Measurements from ENCODE around the gene RBM3.

The RBM3 gene

DNA sequence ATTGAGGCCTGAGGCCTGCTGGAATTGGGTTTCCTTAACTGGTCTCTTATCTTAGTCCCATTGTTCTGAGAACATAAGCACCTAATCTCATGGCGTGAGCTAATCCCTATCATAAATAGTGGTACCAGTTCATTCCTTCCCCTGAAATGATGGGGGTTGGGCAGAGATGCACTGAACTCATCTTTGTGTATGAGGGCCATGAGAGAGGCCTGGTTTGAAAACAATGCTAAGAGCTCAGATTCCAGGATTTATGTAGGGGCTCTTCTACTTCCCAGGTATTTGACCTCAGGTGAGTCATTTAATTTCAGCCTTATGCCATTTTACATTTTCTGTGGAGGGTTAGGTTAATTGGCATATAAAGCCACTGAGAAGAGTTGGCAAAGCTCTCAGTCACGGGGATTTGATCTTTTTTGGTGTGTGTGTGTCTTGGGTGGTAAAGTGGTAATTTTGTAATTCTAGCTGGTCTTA, 4.4 kb downstream of the RBM3 start:
- no peak for DNase-seq (ENCODE audit: low read depth)

DNA sequence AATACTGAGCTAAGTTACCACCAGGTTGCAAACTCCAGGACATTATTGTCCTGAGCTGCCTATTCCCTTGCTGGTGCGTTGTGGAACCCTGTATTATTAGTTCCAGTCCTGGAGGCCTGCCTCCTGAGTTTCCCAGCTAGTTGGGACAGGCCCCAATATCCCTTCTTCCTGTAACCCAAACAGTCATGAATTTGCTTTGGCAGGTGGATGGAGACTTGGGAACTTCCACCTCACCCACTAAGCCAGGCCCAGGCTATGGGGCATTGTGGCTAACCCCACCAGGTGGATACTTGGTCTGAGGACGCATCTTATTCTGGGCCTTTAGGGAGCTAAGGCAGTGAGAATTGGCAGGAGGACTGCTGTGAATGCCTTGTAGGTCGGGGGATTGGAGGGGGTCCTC, 5.0 kb downstream of the RBM3 start:
- no peak for DNase-seq (ENCODE audit: low read depth)

DNA sequence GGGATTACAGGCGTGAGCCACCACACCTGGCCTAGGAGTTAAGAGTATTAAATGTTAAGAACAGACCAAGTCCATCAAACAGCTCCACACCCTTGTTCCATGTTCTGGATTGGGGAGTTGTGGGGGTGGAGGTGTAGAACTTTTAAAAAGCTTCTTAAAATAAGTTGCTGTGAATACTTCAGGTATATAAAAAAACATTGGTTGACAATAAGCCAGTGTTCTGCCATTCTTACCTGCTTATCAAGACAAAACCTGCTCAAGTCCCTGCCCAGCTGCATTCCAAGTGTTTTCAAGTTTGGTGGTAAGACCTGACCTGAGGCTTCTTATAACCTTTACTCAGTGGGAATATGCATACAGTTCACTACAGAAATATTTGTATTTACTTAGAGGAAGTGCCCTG, 6.4 kb downstream of the RBM3 start:
- DNase-seq (ENCODE audit: low read depth): no peak

DNA sequence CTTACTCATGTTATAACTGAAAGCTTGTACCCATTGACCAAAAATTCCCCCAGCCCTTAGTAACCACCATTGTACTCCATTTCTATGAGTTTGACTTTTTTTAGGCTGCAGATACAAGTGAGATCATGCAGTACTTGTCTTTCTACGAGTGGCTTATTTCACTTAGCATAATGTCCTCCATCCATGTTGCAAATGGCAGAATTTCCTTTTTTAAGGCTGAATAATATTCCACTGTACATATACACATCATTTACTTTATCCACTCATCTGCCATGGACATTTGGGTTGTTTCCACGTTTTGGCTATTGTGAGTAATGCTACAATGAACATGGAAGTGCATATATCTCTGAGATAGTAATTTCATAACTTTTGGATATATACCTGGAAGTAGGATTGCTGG, 10.4 kb downstream of the RBM3 start:
- DNase-seq (ENCODE audit: low read depth): no peak

DNA sequence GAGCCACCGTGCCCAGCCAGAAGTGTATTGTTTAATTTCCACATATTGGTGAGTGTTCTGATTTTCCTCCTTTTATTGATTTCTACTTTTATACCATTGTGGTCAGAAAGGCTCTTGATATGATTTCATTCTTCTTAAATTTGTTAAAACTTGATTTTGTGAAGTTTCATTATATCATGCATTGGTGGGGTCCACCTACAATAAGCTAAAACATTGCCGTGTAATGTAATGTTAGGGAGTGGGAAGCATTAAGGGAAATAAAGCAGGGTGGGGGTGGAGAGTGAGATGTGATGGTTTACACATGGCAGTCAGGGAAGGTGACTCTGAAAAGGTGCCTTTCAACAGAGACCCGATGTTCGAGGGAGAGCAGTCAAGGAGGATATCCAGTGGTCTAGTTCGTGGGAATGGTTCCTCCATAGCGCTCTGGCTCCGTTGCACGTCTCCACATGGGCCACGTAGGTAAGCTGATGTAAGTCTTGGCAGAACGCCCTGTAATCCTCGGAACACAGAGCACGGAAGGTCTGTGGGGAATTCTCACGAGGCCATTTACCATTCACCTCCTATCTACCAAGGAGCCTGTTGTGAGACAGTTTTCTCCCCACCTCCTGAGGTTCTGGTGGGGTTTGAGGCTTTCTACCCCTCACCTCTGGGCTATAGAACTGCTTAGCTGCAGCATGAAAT, 15.3 kb downstream of the RBM3 start:
- DNase-seq (ENCODE audit: low read depth): no peak

DNA sequence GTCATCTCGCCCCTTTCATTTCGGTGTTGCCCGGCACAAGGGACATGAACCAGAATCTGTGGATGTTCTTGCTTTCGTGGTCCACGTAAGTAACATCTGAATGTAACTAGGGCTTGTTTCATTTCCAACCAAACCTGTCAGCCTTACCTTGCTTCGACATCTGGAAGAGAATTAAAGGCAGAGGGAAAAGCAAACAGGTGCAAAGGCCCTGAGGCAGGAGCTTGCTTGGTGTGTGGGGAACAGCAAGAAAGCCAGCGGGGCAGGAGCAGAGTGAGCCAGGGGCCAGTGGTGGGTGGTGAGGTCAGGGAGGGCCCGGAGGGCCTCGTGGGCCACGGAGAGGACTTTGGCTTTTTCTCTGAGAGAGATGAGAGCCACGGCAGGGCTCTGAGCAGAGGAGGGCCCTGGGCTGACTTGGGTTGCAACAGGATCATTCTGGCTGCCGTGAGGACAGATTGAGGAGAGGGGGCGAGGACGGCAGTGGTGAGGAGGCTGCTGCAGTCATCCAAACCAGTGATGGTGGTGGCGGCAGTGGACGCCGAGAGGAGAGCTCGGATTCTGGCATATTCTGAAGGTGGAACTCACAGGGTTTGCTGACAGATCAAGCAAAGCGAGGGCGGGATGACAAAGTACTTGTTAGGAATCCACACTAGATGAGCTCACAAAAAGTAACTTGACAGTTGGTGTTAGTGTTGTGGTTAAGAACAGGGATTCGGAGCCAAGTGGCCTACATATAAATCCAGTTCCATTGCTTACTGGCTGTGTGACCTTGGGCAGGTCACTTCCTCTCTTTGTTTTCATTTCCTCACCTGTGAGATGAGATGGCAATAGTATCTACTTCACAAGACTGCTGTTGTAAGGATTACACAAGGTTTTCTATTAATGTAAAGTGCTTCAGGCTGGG, 16.2 kb downstream of the RBM3 start:
- no peak for DNase-seq (ENCODE audit: low read depth)

DNA sequence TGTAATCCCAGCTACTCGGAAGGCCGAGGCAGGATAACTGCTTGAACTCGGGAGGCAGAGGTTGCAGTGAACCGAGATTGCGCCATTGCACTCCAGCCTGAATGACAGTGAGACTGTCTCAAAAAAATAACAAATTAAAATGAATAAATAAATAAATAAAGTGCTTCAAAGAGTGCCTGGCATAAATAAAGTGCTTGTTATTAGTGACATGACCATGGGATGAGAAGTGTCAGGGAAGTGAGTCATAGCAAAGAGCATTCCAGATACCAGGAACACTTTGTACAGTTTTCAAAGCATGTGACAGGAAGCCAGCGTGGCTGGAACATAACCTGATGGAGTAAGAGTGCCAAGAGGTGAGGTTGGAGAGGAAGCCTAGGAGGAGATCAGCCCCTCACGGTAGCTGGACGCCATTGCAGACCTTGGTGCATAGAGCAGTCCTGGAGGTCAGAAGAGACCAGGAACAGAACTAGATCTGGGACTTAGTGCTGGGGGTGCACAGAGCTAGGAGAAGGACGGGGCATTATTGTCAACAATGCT, 17.0 kb downstream of the RBM3 start:
- DNase-seq (ENCODE audit: low read depth): no peak

DNA sequence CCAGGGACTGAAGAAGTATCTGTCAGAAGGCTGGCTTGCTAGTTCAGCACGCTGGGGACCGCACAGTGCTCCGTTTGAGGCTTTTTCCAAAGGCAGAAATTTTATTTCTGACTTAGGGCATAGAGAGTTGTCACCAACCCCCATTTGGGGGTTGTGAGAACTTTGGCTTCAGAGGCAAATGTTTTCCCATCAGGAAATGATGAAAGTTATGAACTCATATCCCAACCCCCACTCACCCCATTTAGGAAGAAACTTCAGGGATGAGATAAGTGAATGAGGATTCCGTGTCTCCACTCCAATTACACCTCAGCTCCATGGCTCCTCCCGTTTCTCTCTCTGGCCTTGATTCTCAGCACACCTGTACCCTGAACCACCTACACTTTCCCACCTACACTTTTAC, 18.7 kb downstream of the RBM3 start:
- DNase-seq (ENCODE audit: low read depth): no peak

DNA sequence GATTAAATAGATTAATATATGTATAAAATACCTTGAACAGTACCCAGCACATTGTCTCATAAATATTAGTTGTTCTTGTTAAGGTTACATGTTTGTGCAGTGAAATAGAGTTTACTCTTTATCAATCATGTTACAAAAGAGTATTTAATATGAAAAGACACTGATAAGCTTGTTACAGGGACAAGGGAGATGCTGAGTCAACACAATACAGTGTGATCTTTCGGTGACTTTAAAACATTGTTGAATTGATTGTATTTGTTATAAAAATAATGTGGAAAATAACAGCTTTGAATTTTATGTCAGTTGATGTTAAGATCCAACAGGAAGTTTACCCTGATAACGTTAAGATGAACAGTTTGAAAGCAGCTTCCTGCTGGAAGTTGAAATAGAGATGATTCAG, 21.6 kb downstream of the RBM3 start:
- no peak for DNase-seq (ENCODE audit: low read depth)

DNA sequence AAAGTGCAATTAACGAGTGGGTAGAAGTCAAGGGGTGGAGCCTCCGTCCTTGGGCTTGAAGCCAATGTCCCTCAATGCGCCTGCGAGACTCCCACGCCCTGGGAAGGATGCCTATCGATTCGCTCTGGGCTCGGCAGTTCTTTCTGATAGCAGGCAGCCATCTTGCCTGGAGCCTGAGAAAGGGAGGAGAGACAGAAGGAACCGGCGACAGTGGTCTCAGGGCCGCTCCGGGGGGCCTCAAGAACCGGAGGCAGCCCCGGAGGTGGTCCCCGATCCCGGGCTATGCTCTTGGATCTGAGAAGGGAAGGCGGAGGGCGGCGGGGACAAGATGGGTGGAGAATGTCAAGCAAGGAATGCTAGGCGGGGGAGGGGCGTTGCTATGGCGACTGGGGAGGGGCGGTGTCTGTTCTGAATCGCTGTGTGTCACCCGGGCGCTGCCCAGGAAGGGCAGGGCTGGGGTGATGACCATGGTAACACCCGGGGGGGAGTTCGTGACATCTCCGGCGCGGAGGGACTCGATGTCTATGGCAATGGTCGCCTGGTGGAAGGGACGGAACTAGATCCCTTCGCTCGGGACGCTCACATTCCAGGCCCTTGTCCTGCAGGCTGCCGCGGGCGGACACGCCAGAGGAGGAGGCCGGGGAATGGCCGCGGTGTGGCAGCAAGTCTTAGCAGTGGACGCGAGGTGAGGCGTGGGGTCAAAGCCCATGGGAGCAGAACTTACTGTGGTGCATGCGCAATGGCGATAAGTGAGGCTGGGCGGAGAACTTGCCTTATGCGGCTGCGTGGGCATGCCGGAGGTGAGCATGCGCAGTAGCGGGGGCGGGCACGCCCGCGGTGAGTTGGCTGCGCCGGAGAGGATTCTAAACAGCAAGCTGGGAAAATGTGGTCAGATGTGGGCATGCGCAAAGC, 23.3 kb downstream of the RBM3 start, which contains the start of gene WDR13:
Gene WDR13 (plus strand): TSS at position 140 of the 912 bp plus-strand sequence. CDS start 505 bp downstream, at position 645.
- DNase-seq (ENCODE audit: low read depth): peak; percentile 76

DNA sequence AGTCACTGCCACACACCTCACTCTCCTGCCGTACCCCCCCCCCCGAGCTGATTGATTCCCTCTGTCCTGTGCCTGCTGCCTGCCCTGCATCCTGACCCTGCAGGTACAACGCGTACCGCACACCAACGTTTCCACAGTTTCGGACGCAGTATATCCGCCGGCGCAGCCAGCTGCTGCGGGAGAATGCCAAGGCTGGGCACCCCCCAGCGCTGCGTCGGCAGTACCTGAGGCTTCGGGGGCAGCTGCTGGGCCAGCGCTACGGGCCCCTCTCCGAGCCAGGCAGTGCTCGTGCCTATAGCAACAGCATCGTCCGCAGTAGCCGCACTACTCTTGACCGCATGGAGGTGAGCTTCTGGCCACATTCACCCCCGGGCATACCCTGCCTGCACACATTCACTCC, 24.3 kb downstream of the RBM3 start:
- DNase-seq (ENCODE audit: low read depth): no peak

DNA sequence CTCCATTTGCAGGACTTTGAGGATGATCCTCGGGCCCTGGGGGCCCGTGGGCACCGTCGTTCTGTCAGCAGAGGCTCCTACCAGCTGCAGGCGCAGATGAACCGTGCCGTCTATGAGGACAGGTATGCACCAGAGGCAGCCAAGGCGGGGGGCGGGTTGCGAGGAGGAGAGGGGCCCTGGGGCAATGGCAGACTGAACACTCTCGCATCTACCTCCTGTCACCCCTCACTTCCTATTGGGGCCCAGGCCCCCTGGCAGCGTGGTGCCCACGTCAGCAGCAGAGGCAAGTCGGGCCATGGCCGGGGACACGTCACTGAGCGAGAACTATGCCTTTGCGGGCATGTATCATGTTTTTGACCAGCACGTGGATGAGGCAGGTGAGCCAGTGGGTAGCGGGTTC, 25.1 kb downstream of the RBM3 start:
- no peak for DNase-seq (ENCODE audit: low read depth)

DNA sequence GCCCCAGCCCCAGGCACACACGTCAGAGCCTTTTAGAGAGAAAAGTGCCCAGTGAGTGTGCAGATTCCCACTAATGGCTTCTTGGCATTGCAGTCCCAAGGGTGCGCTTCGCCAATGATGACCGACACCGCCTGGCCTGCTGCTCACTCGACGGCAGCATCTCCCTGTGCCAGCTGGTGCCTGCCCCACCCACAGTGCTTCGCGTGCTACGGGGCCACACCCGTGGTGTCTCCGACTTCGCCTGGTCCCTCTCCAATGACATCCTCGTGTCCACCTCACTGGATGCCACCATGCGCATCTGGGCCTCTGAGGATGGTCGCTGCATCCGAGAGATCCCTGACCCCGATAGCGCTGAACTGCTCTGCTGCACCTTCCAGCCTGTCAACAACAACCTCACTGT, 25.9 kb downstream of the RBM3 start:
- no peak for DNase-seq (ENCODE audit: low read depth)

DNA sequence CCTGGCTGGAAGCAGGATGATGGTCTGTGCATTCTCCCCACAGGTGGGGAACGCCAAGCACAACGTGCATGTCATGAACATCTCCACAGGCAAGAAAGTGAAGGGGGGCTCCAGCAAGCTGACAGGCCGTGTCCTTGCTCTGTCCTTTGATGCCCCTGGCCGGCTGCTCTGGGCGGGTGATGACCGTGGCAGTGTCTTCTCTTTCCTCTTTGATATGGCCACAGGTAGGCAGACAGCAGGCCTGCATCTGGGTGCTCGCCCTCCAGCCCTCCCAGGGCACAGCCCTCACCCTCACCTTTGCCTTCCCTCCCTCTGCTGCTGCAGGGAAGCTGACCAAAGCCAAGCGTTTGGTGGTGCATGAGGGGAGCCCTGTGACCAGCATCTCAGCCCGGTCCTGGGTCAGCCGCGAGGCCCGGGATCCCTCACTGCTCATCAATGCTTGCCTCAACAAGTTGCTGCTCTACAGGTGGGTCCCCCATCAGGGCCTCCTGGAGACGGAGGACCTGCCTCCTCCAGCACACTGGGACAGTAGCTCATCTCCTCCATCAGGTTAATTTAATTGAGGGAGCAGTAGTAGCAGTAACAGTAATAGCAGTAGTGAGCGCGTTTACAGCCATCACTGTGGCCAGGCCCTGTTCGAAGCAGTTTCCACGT, 27.6 kb downstream of the RBM3 start:
- no peak for DNase-seq (ENCODE audit: low read depth)

DNA sequence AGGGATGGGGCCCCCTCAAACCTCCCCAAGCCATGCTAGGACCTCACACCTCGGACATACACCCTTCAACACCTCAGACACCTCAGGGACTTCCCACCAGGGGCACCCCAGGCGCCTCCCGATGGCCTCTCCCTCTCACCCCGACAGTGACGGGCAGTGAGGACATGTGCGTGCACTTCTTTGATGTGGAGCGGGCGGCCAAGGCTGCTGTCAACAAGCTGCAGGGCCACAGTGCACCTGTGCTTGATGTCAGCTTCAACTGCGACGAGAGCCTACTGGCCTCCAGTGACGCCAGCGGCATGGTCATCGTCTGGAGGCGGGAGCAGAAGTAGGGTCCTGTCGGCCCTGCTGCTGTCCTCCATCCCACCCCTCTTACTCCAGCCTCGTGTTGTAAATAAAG, 30.4 kb downstream of the RBM3 start:
- no peak for DNase-seq (ENCODE audit: low read depth)

DNA sequence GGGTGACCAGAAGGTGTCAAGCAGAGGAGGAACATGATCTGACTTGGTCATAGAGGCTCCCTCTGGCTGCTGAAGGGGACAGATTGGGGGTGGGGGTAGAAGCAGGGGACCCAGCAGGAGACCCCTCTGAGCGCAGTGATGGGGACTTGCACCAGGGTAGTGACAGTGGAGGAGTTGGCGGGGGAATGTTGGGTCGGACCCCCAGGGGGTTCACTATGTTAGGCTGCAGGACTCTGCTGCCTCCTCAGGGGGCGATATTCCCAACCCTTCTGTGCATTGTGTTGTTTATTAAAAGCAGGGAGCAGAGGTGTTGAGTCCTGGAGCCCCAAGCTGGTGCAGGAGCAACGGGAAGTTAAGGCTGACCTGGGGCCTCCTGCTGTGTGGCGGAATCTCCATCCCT, 31.8 kb downstream of the RBM3 start:
- no peak for DNase-seq (ENCODE audit: low read depth)

DNA sequence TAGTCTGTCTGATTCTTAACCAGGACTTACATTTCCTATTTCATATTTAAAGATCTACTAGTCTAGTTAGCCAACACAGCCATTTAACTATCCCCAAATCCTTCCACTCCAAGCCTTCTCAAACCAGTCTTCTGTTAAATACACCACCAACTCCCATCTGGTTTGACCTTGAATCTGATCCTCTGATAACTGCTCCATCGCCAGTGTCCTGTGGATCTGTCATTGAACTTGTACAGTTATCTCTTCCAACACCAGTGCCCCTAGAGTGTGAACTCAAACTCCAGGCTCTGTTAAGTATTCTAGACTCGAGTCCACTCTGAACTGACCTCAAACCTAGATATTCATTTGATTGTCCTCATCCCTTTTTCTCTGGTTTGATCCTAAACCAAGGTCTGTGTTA, 37.4 kb downstream of the RBM3 start:
- DNase-seq (ENCODE audit: low read depth): no peak

DNA sequence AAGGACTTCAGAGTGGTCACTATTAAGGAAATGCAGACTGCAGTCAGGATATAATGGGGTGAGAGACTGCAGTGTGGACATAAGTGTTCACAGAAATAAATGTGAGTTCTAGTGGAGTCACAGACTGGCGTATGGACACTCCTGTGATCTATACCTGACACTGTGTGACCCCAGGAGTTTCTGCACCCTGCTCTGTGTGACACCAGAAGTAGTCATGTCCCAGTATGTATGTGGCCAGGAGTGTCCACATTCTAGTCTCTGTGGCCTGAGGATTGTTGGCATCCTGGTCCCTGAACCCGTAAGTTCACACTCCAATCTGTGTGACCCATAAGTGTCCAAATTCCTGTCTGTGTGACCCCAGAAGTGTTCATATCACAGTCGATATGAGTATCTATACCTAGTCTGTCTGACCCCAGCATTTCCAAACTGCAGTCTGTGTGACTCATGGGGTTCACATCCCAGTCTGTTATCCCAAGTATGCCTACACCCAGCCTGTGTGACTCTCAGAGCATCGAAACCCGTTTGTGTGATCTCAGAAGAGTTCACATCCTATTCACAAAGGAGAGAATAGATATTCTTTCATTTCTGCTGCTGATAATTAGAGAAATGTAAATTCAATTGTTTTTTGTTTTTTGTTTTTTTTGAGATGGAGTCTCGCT, 39.3 kb downstream of the RBM3 start:
- no peak for DNase-seq (ENCODE audit: low read depth)

DNA sequence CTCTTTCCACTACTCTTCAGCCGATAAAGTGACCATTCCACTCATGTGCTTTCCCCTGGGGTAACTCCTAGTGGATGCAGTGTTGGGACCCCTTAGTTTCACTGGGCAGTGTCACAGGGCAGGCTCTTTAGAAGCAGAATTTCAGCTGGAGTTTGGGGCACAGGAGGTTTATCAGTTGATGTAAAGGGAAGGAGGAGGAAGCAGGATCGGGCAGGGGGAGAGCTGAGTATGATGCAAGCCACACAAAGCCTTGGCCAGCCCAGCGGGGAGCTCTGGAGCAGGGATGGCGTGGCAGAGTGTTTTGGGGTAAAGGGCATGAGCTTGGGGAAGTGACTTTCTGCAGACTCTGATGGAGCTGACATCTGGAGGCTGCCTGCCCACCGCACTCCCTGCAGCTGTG, 42.3 kb downstream of the RBM3 start:
- no peak for DNase-seq (ENCODE audit: low read depth)

DNA sequence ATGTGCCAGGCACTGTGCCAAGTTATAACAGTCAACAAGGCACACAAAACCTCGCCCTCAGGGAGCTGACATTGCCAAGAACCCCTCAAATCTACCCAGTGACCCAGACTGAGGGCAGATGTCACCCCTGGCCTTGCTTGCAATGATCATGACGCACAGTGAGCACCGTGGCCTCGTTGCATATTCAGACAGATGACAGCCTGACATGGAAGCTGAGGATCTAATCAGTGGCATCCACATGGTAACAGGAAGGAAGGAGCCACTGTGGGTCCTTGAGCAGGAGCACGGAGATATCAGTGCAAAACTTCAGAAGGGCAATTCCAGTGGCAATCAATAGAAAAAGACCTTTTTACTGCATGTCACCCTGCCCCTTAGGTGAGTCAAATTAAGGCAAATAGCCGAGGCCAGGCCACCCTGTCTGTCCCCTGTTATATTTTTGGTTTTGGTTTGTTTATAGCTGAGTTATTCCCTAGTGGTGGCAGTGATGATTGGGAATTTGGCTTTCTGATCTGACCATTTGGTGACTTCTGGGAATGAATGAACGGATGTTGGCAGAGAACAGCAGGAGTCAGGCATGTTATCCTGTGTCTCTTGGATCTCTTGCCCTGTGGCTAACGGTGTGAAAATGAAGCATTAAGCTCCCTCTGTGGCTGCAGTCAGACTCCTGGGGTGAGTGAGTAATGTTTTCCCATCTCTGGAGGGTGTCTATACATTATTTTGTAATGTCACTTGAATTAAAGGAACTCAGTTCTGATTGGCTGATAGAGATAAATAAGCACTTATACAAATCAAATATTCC, 43.5 kb downstream of the RBM3 start:
- no peak for DNase-seq (ENCODE audit: low read depth)
